Measurements from ENCODE around the gene ZNF653. TPM values are rescaled to one million over a fixed set of nuclear protein-coding genes. Genes with fewer than 3 reads are reported as not detected.
A peak's percentile ranks its signal among the peaks of the same experiment; 100 is the strongest.

ZNF653 gene
- total RNA-seq, 4 donors from 2014 or later: 13.6 to 41.7 (median 14.2) TPM

GRCh38 chr19:11541238-11541637 lies 35.6 kb upstream of the ZNF653 start:
- WGBS, 2 donors: 77 to 80% methylated on average over 3 of the region's 3 CpGs
- no peak for DNase-seq
- no peaks in the 10 kb centered on the region for H3K27me3 ChIP-seq
- TF ChIP-seq CTCF (IDR thresholded peaks at IDR 0.05) (no peak), POLR2A (IDR thresholded peaks at IDR 0.05) (no peak)
- H3K4me3 ChIP-seq (replicated peaks in 1 of 3): no peak overlapping the region
- no peak overlapping the region for H3K27ac ChIP-seq
- peaks cover 0 to 5% of the 10 kb centered on the region in 2 donors for H3K4me1 ChIP-seq
- no peaks in the 10 kb centered on the region for H3K9me3 ChIP-seq
- H3K36me3 ChIP-seq: no peaks in the 10 kb centered on the region
- intact Hi-C loops (cut with DNase I): no loop called here

GRCh38 chr19:11540645-11541044 lies 35.0 kb upstream of the ZNF653 start:
- WGBS, 2 donors: 72 to 86% methylated on average over 2 to 5 of the region's 5 CpGs
- H3K27ac ChIP-seq: no peak overlapping the region
- H3K36me3 ChIP-seq: no peaks in the 10 kb centered on the region
- no peak overlapping the region for H3K4me3 ChIP-seq (replicated peaks in 1 of 3)
- H3K27me3 ChIP-seq: no peaks in the 10 kb centered on the region
- no peak for DNase-seq
- no peak for TF ChIP-seq POLR2A (IDR thresholded peaks at IDR 0.05)
- no peak for TF ChIP-seq CTCF (IDR thresholded peaks at IDR 0.05)
- H3K4me1 ChIP-seq: peaks cover 4 to 5% of the 10 kb centered on the region in 2 donors
- intact Hi-C loops (cut with DNase I): no loop called here
- no peaks in the 10 kb centered on the region for H3K9me3 ChIP-seq

- Histone ChIP-seq H3K27ac (no peak overlapping the region), H3K27me3 (no peaks in the 10 kb centered on the region), H3K4me3 (replicated peaks in 1 of 3) (no peak overlapping the region), H3K9me3 (no peaks in the 10 kb centered on the region), H3K4me1 (peaks cover 5 to 7% of the 10 kb centered on the region in 2 donors), H3K36me3 (no peaks in the 10 kb centered on the region)
- TF ChIP-seq CTCF (IDR thresholded peaks at IDR 0.05) (no peak), POLR2A (IDR thresholded peaks at IDR 0.05) (no peak)
- intact Hi-C loops (cut with DNase I): no loop called here
- no peak for DNase-seq
- 18 to 29% methylated on average over 6 to 21 of the region's 36 CpGs for WGBS, 2 donors
These were observed 34.1 kb upstream of the ZNF653 start for GRCh38 chr19:11539495-11540365.

GRCh38 chr19:11538232-11539036 lies 32.8 kb upstream of the ZNF653 start, which contains the start of gene CNN1:
TSS of gene CNN1 (plus strand) at chr19:11538851. CDS start at chr19:11538928, 77 bp downstream.
- Histone ChIP-seq H3K9me3 (no peaks in the 10 kb centered on the region), H3K27me3 (no peaks in the 10 kb centered on the region), H3K4me3 (replicated peaks in 1 of 3) (no peak within 1 kb of the TSS), H3K36me3 (no peaks in the 10 kb centered on the region), H3K27ac (peak within 1 kb of the TSS in 1 of 3 donors; percentile 6), H3K4me1 (peaks cover 5 to 7% of the 10 kb centered on the region in 2 donors)
- TF ChIP-seq CTCF (IDR thresholded peaks at IDR 0.05) (no peak), POLR2A (IDR thresholded peaks at IDR 0.05) (no peak)
- peak in 1 of 2 donors; percentile 11 for DNase-seq
- intact Hi-C loops (cut with DNase I): no loop called here
- WGBS, 2 donors: 30 to 34% methylated on average over 11 to 17 of the region's 21 CpGs

All from thyroid gland (tissue), 4 donors.